Activated effector memory CD4-positive, alpha-beta T cell treated with Interleukin-2 at 50 U/mL for 16 hours (primary cell): Measurements from ENCODE around the gene CYB5A.

ENCODE experiments used
- DNase-seq: peaks from one replicate; pipeline ENCODE4 v3.0.0-alpha.2; 2020

Gene CYB5A

GRCh38 chr18:74275736-74276135 lies 16.0 kb downstream of the CYB5A start:
- DNase-seq: no peak

GRCh38 chr18:74274700-74275099 lies 17.1 kb downstream of the CYB5A start:
- no peak for DNase-seq

GRCh38 chr18:74273394-74273793 lies 18.4 kb downstream of the CYB5A start:
- no peak for DNase-seq

- no peak for DNase-seq
Measured at GRCh38 chr18:74271635-74272034, 20.1 kb downstream of the CYB5A start.

GRCh38 chr18:74268933-74269620 lies 22.7 kb downstream of the CYB5A start:
- DNase-seq: no peak

DNA sequence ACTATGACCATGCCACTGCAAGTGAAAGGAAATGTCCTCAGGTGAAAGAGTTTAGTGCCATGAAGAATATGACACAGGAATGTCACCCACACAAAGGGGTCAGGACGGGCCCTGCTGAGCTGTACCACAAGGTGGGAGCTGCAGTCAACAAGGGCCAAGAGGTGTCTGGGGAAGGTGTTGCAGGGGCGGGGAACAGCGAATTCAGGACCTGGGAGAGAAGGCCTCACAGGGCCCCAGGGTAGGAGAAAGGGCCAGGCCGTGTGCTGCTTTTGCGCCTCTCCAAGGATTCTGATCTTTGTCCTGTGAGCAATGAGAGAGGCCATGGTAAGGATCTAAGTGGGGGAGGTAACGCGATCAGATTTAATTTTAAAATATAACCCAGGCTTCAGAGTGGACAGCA lies 23.6 kb downstream of the CYB5A start:
- DNase-seq: no peak

- DNase-seq: no peak
Measured at GRCh38 chr18:74266161-74266560, 25.6 kb downstream of the CYB5A start.

DNA sequence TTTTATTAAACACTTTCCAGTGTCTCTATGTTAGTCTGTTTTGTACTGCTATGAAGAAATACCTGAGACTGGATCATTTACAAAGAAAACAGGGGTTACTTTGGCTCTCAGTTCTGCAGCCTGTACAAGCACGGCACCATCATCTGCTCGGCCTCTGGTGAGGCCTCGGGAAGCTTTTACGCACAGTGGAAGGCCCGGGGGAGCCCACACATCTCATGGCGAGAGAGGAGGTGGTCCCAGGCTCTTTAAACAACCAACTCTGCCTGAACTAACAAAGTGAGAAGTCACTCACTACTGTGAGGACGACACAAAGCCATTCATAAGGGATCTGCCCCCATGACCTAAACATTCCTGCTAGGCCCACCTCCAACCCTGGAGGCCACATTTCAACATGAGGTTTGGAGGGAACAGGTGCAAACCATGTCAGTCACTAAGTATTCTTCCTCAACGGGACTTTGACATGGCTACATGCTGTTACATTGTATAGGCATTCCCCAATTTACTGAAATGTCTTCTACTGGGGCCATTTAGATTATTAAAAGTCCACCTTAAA lies 26.1 kb downstream of the CYB5A start:
- no peak for DNase-seq

DNA sequence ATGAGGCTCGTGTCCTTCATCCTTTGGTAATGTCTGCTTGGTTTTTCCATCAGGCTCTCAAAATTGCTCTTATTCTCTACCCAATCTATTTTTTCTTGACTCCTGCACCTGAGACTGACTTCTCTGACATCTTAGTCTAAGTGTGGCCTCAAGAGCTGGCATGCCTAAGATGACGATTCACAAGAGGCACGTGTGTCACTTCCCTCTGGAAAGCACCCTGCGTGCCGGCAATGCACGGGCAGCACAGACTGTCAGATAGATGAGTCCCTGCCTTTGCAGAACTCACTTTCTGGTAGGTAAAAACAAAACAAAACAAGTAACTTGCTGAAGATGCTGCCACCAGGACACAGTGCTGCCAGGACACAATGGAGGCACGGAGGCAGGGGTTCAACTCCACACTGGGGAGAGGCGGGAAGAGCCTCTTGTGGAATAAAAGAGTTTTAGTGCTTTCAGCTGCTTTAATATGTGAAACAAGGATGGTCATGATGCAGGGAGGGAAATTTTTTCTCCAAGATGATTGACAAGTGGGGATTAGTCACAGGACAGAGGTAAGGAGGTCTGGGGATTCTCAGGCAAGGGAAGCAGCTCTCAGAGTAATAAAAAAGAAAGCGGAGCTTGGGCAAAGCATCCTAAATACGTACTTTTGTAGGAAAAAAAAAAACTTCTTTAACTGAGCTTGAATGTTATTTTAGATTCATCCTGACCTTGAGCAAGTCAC lies 27.3 kb downstream of the CYB5A start:
- DNase-seq: no peak

DNA sequence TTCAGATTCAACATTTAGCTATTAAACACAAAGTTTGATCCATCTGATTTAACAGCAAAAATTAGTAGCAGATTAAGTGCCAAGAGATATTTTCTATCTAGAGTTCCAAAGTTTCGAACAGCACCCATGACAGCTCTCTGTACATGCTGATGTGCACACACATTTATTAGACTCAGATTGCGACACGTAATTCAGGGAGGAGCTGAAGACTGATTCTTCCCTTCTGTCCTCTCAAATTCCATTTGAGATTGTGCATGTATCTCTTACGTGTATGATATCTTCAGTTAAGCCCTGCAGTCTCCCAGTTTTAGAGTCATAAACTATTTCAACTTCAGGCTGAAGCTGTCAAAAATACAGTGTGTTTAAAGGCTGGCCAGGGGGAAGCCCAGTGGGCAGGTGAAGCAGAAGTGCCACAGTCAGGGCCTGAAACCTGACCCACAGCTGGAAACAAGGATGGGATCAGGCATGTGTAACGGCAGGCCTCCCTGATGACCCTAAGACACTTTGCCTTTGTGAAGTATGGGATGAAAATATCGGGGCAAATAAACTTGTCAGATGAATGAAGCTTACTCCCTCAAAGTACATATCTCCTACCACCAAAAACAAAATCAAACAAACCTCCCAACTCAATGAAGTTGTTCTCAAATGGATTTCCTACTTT lies 30.6 kb downstream of the CYB5A start:
- DNase-seq: no peak

DNA sequence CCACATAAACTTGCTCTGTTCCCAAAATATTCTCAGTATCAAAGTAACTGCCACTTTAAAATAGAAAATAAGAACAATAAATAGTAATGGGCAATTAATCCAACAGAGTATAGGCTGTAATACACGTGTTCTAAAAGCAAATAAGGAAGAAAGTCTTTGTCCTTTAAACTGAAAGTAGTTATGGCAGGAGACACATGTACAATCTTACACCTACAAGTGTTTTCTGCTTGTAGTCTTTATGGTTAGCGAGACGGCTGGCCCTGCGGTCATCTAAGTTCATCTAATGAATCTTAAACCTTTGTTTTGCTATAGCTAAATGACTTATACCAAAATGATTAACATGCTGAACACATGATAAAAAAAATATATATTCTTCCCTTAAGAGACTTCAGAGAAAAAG lies 32.4 kb downstream of the CYB5A start:
- DNase-seq: no peak

- no peak for DNase-seq
Measured at GRCh38 chr18:74257083-74257482, 34.7 kb downstream of the CYB5A start.

- no peak for DNase-seq
Measured at GRCh38 chr18:74256190-74256589, 35.6 kb downstream of the CYB5A start.

GRCh38 chr18:74255131-74255616 lies 36.6 kb downstream of the CYB5A start:
- no peak for DNase-seq

GRCh38 chr18:74252039-74252395 lies 39.7 kb downstream of the CYB5A start:
- DNase-seq: no peak

GRCh38 chr18:74251297-74252038 lies 40.3 kb downstream of the CYB5A start:
- no peak for DNase-seq

DNA sequence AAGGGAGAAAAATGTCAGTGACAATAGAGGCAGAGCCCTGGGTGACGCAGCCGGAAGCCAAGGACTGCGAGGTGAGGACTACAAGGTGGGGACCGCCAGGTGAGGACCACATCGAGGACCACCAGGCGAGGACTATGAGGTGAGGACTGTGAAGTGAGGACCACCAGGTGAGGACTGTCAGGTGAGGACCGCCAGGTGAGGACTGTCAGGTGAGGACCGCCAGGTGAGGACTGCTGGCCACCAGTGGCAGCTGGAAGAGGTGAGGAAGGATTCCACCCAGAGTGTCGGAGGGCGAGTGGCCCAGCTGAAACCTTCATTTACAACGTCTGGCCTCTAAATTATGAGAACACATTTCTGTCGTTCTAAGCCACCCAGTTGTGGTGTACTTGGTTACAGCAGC lies 41.6 kb downstream of the CYB5A start:
- no peak for DNase-seq

GRCh38 chr18:74249181-74249968 lies 42.4 kb downstream of the CYB5A start:
- DNase-seq: no peak

- no peak for DNase-seq
Measured at GRCh38 chr18:74248595-74248994, 43.2 kb downstream of the CYB5A start.

- no peak for DNase-seq
Measured at GRCh38 chr18:74248189-74248588, 43.6 kb downstream of the CYB5A start.

DNA sequence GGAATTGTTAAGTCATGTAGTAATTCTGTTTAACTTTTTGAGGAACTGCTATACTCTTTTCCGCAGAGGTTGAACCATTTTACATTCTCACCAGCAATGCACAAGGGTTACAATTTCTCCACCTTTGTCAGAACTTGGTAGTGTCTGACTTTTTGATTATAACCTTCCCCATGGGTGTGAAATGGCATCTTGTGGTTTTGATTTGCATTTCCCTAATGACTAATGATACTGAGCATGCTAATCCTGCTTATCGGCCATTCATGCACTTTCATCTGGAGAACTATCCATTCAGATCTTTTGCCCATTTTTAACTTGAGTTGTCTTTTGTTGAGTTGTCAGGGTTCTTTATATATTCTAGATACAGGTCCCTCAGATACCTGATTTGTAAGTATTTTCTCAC lies 47.2 kb downstream of the CYB5A start:
- no peak for DNase-seq

GRCh38 chr18:74243127-74243526 lies 48.6 kb downstream of the CYB5A start:
- DNase-seq: no peak
